Measurements from ENCODE around the gene RPL36A.

GRCh38 chrX:101410461-101410860 lies 19.6 kb downstream of the RPL36A start:
- TF ChIP-seq CTCF (IDR thresholded peaks at IDR 0.05) (no peak), EZH2 (IDR thresholded peaks at IDR 0.05) (no peak)
